ENCODE measurements around the gene MYO1B. TPM values are rescaled to one million over a fixed set of nuclear protein-coding genes. Genes with fewer than 3 reads are reported as not detected.

MYO1B gene
- total and polyA plus RNA-seq, 2 of the 8 experiments (the other 6 are each of a cell fraction or from before 2014, with no cell fraction given), result 15.5 to 61.2 TPM

DNA sequence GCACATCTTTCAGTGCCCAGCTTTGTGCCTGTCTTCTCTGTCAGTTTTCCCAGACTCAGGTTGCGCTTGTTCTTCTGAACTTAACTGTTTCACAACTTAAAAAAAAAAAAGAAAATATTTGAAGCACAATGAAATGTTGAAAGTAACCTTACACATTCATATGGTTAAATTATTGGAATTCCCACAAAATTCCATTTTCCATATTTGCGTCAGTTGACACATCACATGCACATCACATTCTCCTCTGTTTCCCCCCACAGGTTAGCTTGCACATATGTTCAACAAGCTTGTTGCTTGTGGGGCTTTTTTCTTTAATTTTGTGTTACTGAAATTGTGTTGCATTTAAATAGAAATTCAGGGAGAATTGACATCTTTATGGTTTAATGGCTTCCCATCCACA is 8.3 kb downstream of the MYO1B start:
- H4K5ac ChIP-seq (ENCODE audit: insufficient read length, low read depth, low read length), result no peak overlapping the region
- CTCF ChIA-PET (ENCODE audit: partially characterized antibody), result interaction anchor here (1.6 kb wide), 1 partner anchor 9 kb away, joined by 5 read pairs; no protein-coding TSS in a partner anchor

More for the DNA sequence above, 8.3 kb downstream of the MYO1B start:
- WGBS, 2 experiments (ENCODE audit: extremely low coverage in 1 of 2, insufficient coverage in 1 of 2, insufficient read length in 1 of 2, insufficient replicate concordance in 2 of 2, low coverage in 1 of 2, low lambda C conversion rate in 2 of 2, missing lambda C conversion rate in 1 of 2), result 93% methylated on average over 2 of the region's 2 CpGs; no CpG with 5 or more reads in 1 of the 2 experiments
- Histone ChIP-seq H2BK15ac (ENCODE audit: low read length) (no peak overlapping the region), H3K4me3 (ENCODE audit: extremely low read depth in 1 of 4, insufficient read depth in 2 of 4, low read depth in 3 of 4, low read length in 4 of 4) (no peak overlapping the region), H2AFZ (ENCODE audit: low read length) (no peak overlapping the region), H4K91ac (replicated peaks; ENCODE audit: insufficient read length, low read length) (no peak overlapping the region), H3K23me2 (ENCODE audit: low read depth, low read length) (no peaks in the 10 kb centered on the region), H2BK20ac (ENCODE audit: low read length) (no peak overlapping the region), H2BK120ac (replicated peaks; ENCODE audit: low read depth, low read length) (no peak overlapping the region), H3K56ac (replicated peaks; ENCODE audit: insufficient read length, low read depth, low read length) (no peak overlapping the region), H3K23ac (ENCODE audit: insufficient read length) (no peak overlapping the region), H3K9ac (replicated peaks in 1 of 4; ENCODE audit: extremely low read depth in 1 of 4, low read depth in 3 of 4, low read length in 3 of 4) (no peak overlapping the region), H3K79me2 (ENCODE audit: control insufficient read depth in 1 of 2, insufficient read depth in 2 of 2, low read length in 2 of 2) (peaks cover 26 to 100% of the 10 kb centered on the region in 2 experiments), H3K27me3 (replicated peaks in 1 of 4; ENCODE audit: control insufficient read depth in 3 of 4, extremely low read depth in 1 of 4, insufficient read depth in 3 of 4, low read length in 3 of 4) (no peaks in the 10 kb centered on the region), H2BK5ac (ENCODE audit: low read depth, low read length) (no peak overlapping the region), H3K4ac (replicated peaks; ENCODE audit: insufficient read length, low read depth, low read length) (no peak overlapping the region), H3K4me2 (ENCODE audit: insufficient read depth in 1 of 2, low read depth in 2 of 2, low read length in 2 of 2) (no peak overlapping the region), H3K4me1 (replicated peaks in 1 of 4; ENCODE audit: control insufficient read depth in 3 of 4, insufficient read depth in 4 of 4, low read length in 3 of 4) (peaks cover 2 to 18% (median 10%) of the 10 kb centered on the region in 4 experiments; a peak in 5 of 7 replicates), H4K20me1 (replicated peaks in 1 of 2; ENCODE audit: control insufficient read depth in 1 of 2, insufficient read depth in 2 of 2, low read length in 2 of 2) (peaks cover 23 to 24% of the 10 kb centered on the region in 2 experiments), H4K8ac (ENCODE audit: extremely low read depth, insufficient read depth, low read length) (no peak overlapping the region; the same call in 1 of the 2 replicates), H2AK5ac (ENCODE audit: low read depth, low read length) (peak overlapping the region; percentile 70; the same call in 1 of the 2 replicates), H3K27ac (ENCODE audit: low read depth, low read length) (no peak overlapping the region), H3K36me3 (ENCODE audit: control insufficient read depth in 2 of 4, insufficient read depth in 4 of 4, low read length in 3 of 4) (no peaks in the 10 kb centered on the region), H3K79me1 (ENCODE audit: low read depth, low read length) (peaks cover 2% of the 10 kb centered on the region), H3K18ac (ENCODE audit: extremely low read depth, low read length) (no peak overlapping the region), H3K9me3 (ENCODE audit: insufficient read depth in 2 of 2, low read depth in 1 of 2, low read length in 1 of 2) (no peaks in the 10 kb centered on the region), H2BK12ac (ENCODE audit: low read depth, low read length) (no peak overlapping the region), H3K14ac (ENCODE audit: insufficient read length) (no peak overlapping the region)
- DNase-seq (ENCODE audit: low read depth in 1 of 2, low spot score in 2 of 2), result no peak
- no peak for FAIRE-seq
- POLR2A ChIA-PET (ENCODE audit: partially characterized antibody), result no interaction called here
- TF ChIP-seq EP300 (IDR thresholded peaks at IDR 0.05; ENCODE audit: borderline replicate concordance in 1 of 2, low read depth in 2 of 2, low read length in 2 of 2), result no peak
- TF ChIP-seq CREB1 (IDR thresholded peaks at IDR 0.05), result no peak
- no peak for TF ChIP-seq POLR2A (IDR thresholded peaks at IDR 0.05; ENCODE audit: control extremely low read depth in 1 of 2, low read depth in 2 of 2, low read length in 2 of 2)

Data from H1 (cell line).